Measurements from ENCODE around the gene FCRL4.
"Not testable (repeated sequence)": the region's sequence is repeated elsewhere in the genome, so short reads cannot be mapped to it uniquely, and the experiment has no call there.

The FCRL4 gene

GRCh38 chr1:157551694-157552693, 45.9 kb downstream of the FCRL4 start, which contains the start of gene FCRL5:
Gene FCRL5, minus strand, starts transcription at chr1:157552515. Its CDS starts 153 bp downstream, at chr1:157552362.
- in situ Hi-C loops (cut with MboI; ENCODE audit: low sequenced_read_pairs), result no loop called here

- in situ Hi-C loops (cut with MboI; ENCODE audit: low sequenced_read_pairs), result not testable (repeated sequence)
Observed at GRCh38 chr1:157548081-157548480, 49.8 kb downstream of the FCRL4 start.

GRCh38 chr1:157542676-157543075, 55.2 kb downstream of the FCRL4 start:
- in situ Hi-C loops (cut with MboI; ENCODE audit: low sequenced_read_pairs), result no loop called here

- in situ Hi-C loops (cut with MboI; ENCODE audit: low sequenced_read_pairs), result no loop called here
Observed at GRCh38 chr1:157540852-157541251, 57.0 kb downstream of the FCRL4 start.

- in situ Hi-C loops (cut with MboI; ENCODE audit: low sequenced_read_pairs), result no loop called here
Observed at GRCh38 chr1:157540160-157540748, 57.6 kb downstream of the FCRL4 start.

GRCh38 chr1:157539568-157539967, 58.3 kb downstream of the FCRL4 start:
- in situ Hi-C loops (cut with MboI; ENCODE audit: low sequenced_read_pairs), result no loop called here

DNA sequence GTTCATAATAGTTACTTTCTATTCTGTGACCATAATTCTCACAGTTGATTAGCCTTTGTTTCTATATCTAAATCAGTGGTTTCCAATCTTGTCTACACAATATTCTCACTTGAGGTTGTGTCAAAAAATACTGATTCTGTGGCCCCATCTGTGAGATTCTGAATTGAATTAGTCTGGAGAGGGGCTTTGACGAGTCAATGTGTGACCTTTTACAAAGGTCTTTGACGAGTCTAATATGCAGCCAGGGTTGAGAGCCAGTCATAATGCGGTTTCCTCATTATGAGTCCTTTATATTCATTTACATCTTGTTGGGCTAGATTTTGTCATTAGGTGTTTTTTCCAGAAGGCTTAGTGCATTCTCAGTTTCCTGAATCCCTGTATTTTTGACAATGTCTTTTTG, 65.3 kb downstream of the FCRL4 start:
- in situ Hi-C loops (cut with MboI; ENCODE audit: low sequenced_read_pairs), result no loop called here

DNA sequence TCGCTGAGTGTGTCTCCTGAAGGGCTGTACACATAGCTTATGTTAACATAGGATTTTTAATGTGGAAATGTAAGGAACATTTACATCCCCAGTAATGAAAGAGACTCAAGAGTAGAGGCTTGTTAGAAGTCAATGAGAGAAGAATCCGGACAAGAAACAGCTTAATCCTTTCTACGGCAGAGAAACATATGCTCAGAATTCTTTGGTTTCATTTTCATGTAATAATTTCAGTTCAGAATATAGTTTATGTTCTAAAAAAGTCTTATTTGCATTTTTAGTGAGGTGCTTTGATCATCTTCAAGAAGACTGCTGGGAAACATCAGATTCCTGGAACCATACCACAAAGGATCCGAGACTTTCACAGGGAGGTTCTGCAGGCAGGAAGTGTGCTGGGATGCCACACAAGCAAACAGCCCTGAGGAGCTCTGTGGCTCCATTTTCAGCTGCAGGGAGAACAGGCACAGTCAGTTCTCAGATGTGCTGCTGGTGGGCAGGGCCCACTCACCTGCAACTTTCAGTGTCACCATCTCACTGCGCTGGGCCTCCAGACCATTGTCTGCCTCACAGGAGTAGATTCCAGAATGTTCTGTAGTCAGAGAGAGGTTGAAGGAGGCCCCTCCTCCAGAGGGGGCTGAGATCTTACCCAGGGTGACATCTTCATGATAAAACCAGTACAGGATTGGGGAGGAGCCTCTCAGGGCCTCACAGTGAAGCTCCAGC, 74.0 kb downstream of the FCRL4 start:
- in situ Hi-C loops (cut with MboI; ENCODE audit: low sequenced_read_pairs), result no loop called here

Data from HL-60/S4 treated with retinoic acid at 250 ng/mL for 4 days and 3 days (cell line).